Keratinocyte (primary cell): ENCODE measurements around the gene NSMCE1. TPM values are rescaled to one million over a fixed set of nuclear protein-coding genes. Genes with fewer than 3 reads are reported as not detected.

Experiments
- DNase-seq: peaks from one replicate; pipeline ENCODE4 v3.0.0-alpha.2; 2011; ENCODE audit warnings: low read depth, missing footprints, low spot score
- FAIRE-seq: peaks from 2 replicates; lab custom pipeline; 2011; peaks lifted over from hg19 to GRCh38; lab: Jason Lieb, UNC
- H2AFZ ChIP-seq: 2 replicates; pipeline ENCODE4 v1.6.0; 2012; ENCODE audit warnings: low read length, control low read depth, inconsistent platforms; ENCODE audit not compliant: control insufficient read depth
- H3K27ac ChIP-seq: 2 replicates; pipeline ENCODE4 v1.5.1; 2011; ENCODE audit warnings: low read length; ENCODE audit not compliant: control insufficient read depth, insufficient read depth
- H3K27me3 ChIP-seq: 3 replicates; pipeline ENCODE4 v1.6.0; 2011; ENCODE audit warnings: low read length; ENCODE audit not compliant: control insufficient read depth, insufficient read depth; ENCODE audit errors: extremely low read depth
- H3K36me3 ChIP-seq, 2 experiments: 2 replicates in 1 of 2; 3 replicates in 1 of 2; pipeline ENCODE4 v1.5.1; 2011; ENCODE audit warnings: low read length in 2 of 2, mild to moderate bottlenecking in 1 of 2; ENCODE audit not compliant: control insufficient read depth in 2 of 2, insufficient read depth in 2 of 2; ENCODE audit errors: extremely low read depth in 1 of 2
- H3K4me1 ChIP-seq: 3 replicates; pipeline ENCODE4 v1.5.1; 2011; ENCODE audit warnings: low read length; ENCODE audit not compliant: control insufficient read depth, insufficient read depth; ENCODE audit errors: extremely low read depth
- H3K4me2 ChIP-seq: 3 replicates; pipeline ENCODE4 v1.6.0; 2011; ENCODE audit warnings: low read depth, low read length; ENCODE audit not compliant: control insufficient read depth, insufficient read depth; ENCODE audit errors: extremely low read depth
- H3K4me3 ChIP-seq, 3 experiments: fragments of 200-600 bp in 1 of 3; sonication (generic) in 1 of 3; 2 replicates in 2 of 3; 3 replicates in 1 of 3; pipeline ENCODE4 v1.5.1; 2011 to 2016; ENCODE audit warnings: low read length in 3 of 3, mild to moderate bottlenecking in 3 of 3, control low read depth in 2 of 3, inconsistent platforms in 1 of 3, low read depth in 1 of 3, mixed read lengths in 1 of 3, mixed run types in 1 of 3, moderate library complexity in 1 of 3; ENCODE audit not compliant: control insufficient read depth in 2 of 3, insufficient read depth in 2 of 3; ENCODE audit errors: extremely low read depth in 1 of 3
- H3K79me2 ChIP-seq: 2 replicates; pipeline ENCODE4 v1.6.0; 2012; ENCODE audit warnings: low read length; ENCODE audit not compliant: control insufficient read depth, insufficient read depth
- H3K9ac ChIP-seq: 3 replicates; pipeline ENCODE4 v1.6.0; 2011; ENCODE audit warnings: low read length; ENCODE audit not compliant: control insufficient read depth, insufficient read depth; ENCODE audit errors: extremely low read depth
- H3K9me1 ChIP-seq: 3 replicates; pipeline ENCODE4 v1.6.0; 2011; ENCODE audit warnings: low read length; ENCODE audit not compliant: control insufficient read depth, insufficient read depth; ENCODE audit errors: extremely low read depth
- H3K9me3 ChIP-seq: 2 replicates; pipeline ENCODE4 v1.5.1; 2012; ENCODE audit warnings: low read depth, low read length; ENCODE audit not compliant: control insufficient read depth
- H4K20me1 ChIP-seq: 3 replicates; pipeline ENCODE4 v1.6.0; 2011; ENCODE audit warnings: low read length; ENCODE audit not compliant: control insufficient read depth, insufficient read depth; ENCODE audit errors: extremely low read depth
- EZH2 ChIP-seq: IDR thresholded peaks from one replicate; pipeline ENCODE4 v1.6.1; 2012; ENCODE audit warnings: inconsistent platforms, mild to moderate bottlenecking, low read length, moderate library complexity
- dilution Hi-C: fragments of 300-500 bp; cut with MboI; formaldehyde crosslinking; loops from one replicate; pipeline ENCODE4 v1.7.0; 2020; ENCODE audit warnings: low sequenced_read_pairs; ENCODE audit not compliant: extremely low pct_ligation_motif_present
- polyA plus RNA-seq, 5 experiments: library from polyadenylated mRNA; depleted of rRNA in 3 of 5; stranded (reverse) in 3 of 5; stranded (forward) in 1 of 5; unstranded in 1 of 5; fragments of >200 nt; gene quantifications; 1 replicate in 1 of 5; 2 replicates in 3 of 5; 3 replicates in 1 of 5; pipeline versions ENCODE4 v1.2.1 to v1.2.3, GENCODE V29; 2011 to 2012; ENCODE audit warnings: missing spikeins in 2 of 5, low read depth in 1 of 5, low replicate concordance in 1 of 5
- TF ChIP-seq, protein P1 (sequence below), 3 experiments: IDR thresholded peaks in 1 of 3; conservative IDR thresholded peaks in 1 of 3; optimal IDR thresholded peaks in 1 of 3; 2 replicates in 2 of 3; 3 replicates in 1 of 3; pipeline versions ENCODE3 to v1.5.1; 2011; ENCODE audit warnings: low read length in 3 of 3, mild to moderate bottlenecking in 3 of 3, moderate library complexity in 2 of 3, control low read depth in 1 of 3, inconsistent platforms in 1 of 3; ENCODE audit not compliant: insufficient read depth in 2 of 3; ENCODE audit errors: extremely low read depth in 1 of 3

The NSMCE1 gene
- polyA plus RNA-seq, 1 donor (not counting 4 experiments of a cell fraction or from before 2014, with no cell fraction given) = 55.9 TPM

DNA sequence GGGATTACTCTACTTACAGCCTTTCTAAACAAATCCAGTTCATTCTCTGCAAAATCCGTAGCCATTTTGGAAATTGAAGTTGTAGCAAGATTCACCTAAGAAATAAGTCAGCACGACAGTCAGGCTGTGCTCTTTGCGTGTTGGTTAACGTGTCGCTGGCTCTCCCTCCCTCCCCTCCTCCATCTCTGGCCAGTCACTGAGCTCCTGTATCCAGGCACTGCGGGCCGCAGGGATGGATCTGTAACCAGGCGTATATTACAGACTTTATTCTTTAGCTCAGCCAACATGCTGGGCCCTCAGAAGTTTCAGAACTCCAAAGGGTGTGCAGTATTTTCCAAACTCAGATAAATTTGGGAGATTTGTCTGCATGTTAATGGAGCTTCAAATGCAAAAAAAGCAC, 34.4 kb downstream of the NSMCE1 start:
- FAIRE-seq (no peak), DNase-seq (no peak)
- H3K9me3 ChIP-seq = no peaks in the 10 kb centered on the region
- H3K27me3 ChIP-seq = no peaks in the 10 kb centered on the region
- no peaks in the 10 kb centered on the region for H4K20me1 ChIP-seq
- TF ChIP-seq, protein P1, sequence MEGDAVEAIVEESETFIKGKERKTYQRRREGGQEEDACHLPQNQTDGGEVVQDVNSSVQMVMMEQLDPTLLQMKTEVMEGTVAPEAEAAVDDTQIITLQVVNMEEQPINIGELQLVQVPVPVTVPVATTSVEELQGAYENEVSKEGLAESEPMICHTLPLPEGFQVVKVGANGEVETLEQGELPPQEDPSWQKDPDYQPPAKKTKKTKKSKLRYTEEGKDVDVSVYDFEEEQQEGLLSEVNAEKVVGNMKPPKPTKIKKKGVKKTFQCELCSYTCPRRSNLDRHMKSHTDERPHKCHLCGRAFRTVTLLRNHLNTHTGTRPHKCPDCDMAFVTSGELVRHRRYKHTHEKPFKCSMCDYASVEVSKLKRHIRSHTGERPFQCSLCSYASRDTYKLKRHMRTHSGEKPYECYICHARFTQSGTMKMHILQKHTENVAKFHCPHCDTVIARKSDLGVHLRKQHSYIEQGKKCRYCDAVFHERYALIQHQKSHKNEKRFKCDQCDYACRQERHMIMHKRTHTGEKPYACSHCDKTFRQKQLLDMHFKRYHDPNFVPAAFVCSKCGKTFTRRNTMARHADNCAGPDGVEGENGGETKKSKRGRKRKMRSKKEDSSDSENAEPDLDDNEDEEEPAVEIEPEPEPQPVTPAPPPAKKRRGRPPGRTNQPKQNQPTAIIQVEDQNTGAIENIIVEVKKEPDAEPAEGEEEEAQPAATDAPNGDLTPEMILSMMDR (optimal IDR thresholded peaks at IDR 0.05 in 1 of 3, IDR thresholded peaks at IDR 0.05 in 1 of 3, conservative IDR thresholded peaks at IDR 0.05 in 1 of 3; ENCODE audit: extremely low read depth in 1 of 3, insufficient read depth in 2 of 3, low read length in 3 of 3) = no peak
- no peak for TF ChIP-seq EZH2
- H3K27ac ChIP-seq = no peak overlapping the region
- H2AFZ ChIP-seq = no peak overlapping the region
- H3K9me1 ChIP-seq = no peaks in the 10 kb centered on the region
- no peak overlapping the region for H3K4me2 ChIP-seq
- dilution Hi-C loops = no loop called here
- no peaks in the 10 kb centered on the region for H3K79me2 ChIP-seq
- H3K4me1 ChIP-seq = peaks cover 15% of the 10 kb centered on the region
- H3K9ac ChIP-seq = no peak overlapping the region
- H3K36me3 ChIP-seq = peaks cover 19 to 22% of the 10 kb centered on the region in 2 experiments
- no peak overlapping the region for H3K4me3 ChIP-seq

DNA sequence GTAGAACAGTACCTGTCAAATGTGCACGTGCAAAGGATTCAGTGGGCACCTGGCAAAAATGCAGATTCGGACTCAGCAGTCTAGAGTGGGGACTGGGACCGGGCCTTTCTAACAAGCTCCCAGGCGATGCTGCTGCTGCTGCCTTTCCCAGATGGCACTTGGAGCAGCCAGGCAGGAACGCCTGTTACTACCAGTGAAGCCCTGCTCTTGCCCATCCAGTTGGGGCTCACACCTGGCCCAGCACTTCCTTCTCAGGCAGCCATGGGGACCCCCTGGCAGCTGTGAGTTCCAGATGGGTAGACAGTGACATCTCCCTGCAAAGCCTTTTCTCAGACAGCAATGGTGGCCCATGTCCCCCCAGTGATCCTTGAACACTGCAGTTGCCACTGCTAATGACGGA, 34.8 kb downstream of the NSMCE1 start:
- Histone ChIP-seq H3K27me3 (no peaks in the 10 kb centered on the region), H3K9ac (no peak overlapping the region), H3K4me3 (no peak overlapping the region), H3K9me3 (no peaks in the 10 kb centered on the region), H3K79me2 (no peaks in the 10 kb centered on the region), H3K36me3 (peaks cover 21 to 22% of the 10 kb centered on the region in 2 experiments), H3K27ac (no peak overlapping the region), H3K4me1 (peaks cover 15% of the 10 kb centered on the region), H4K20me1 (no peaks in the 10 kb centered on the region), H3K9me1 (no peaks in the 10 kb centered on the region), H2AFZ (no peak overlapping the region), H3K4me2 (no peak overlapping the region)
- dilution Hi-C loops = no loop called here
- no peak for TF ChIP-seq EZH2
- TF ChIP-seq, protein P1 (optimal IDR thresholded peaks at IDR 0.05 in 1 of 3, IDR thresholded peaks at IDR 0.05 in 1 of 3, conservative IDR thresholded peaks at IDR 0.05 in 1 of 3; ENCODE audit: extremely low read depth in 1 of 3, insufficient read depth in 2 of 3, low read length in 3 of 3) = no peak
- FAIRE-seq (no peak), DNase-seq (no peak)
